Articular chondrocyte of knee joint (primary cell): ENCODE data around the gene ESPNL. TPM values are rescaled to one million over a fixed set of nuclear protein-coding genes. Genes with fewer than 3 reads are reported as not detected.

Experiments
- total RNA-seq: library from RNA; depleted of rRNA; stranded (reverse); fragments of >200 nt; gene quantifications from 2 replicates; pipeline ENCODE4 v1.2.3, GENCODE V29; 2012

ESPNL gene
- 1.3 and 7.3 TPM in 2 replicates for total RNA-seq

DNA sequence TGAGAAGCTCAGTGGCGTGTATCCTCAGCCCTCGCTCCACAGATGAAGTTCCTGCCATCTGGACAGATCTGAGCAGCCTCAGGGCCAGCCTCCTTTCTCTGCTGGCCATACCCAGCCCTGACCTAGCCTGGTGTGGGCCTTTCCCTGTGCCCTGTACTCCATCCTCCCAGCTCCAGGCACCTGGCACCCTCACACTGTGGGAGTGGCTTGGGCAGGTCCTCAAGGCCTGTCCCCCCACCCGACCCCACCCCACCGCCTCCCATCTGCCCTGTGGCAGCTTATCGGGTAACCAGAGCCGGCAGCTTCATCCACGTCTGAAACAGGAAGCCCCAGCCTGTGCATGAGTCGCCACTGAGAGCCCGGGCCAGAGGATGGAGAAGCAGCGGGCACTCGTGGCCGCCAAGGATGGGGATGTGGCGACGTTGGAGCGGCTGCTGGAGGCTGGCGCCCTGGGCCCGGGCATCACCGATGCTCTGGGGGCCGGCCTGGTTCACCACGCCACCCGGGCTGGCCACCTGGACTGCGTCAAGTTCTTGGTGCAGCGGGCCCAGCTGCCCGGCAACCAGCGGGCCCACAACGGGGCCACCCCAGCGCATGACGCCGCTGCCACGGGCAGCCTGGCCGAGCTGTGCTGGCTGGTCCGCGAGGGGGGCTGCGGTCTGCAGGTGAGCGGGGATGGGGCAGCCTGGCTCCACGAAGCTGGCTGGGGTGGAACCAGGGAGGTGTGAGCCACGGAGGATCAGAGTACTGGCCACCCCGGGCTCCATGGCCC is at the start of gene ESPNL:
ESPNL (plus strand) TSS at position 292 of the 772 bp plus-strand sequence; CDS start at position 372, 80 bp downstream.

DNA sequence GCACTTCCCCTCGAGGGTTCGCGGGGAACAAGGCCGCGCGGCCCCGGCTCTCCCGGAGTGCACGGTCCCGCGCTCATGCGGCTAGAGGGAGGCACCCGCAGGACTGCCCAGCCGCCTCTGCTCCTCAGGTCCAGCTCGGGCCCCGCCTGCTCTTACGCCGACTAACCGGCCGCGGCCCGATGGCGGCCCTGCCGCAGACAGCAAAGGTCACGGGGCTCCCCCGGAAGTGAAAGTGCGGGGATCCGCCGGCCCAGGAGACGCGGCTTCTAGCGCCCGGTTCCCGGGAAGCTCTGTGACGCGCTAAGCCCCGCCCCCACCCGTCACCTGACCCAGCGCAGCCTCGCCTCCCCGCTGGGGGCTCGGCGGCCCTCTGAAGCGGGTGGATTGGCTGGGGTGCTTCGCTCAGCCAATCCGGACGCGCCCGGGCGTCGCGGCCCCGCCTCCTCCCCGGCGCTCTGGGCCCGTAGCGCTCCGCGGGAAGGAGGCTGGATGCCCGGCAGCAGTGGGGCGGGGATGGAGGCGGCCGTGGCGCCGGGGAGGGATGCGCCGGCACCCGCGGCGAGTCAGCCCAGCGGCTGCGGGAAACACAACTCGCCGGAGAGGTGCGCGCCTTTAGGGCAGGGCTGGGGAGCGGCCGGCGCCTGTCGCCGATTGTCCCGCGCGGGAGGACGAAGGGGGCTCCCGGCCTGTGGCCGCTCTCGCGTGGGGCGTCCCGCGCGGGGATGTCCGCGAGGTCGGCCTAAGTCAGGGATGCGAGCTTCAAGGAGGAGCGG is 39.4 kb upstream of the ESPNL start, which contains the start of gene SCLY:
SCLY (plus strand) TSS at position 460 of the 773 bp plus-strand sequence; CDS start at position 514, 54 bp downstream.

DNA sequence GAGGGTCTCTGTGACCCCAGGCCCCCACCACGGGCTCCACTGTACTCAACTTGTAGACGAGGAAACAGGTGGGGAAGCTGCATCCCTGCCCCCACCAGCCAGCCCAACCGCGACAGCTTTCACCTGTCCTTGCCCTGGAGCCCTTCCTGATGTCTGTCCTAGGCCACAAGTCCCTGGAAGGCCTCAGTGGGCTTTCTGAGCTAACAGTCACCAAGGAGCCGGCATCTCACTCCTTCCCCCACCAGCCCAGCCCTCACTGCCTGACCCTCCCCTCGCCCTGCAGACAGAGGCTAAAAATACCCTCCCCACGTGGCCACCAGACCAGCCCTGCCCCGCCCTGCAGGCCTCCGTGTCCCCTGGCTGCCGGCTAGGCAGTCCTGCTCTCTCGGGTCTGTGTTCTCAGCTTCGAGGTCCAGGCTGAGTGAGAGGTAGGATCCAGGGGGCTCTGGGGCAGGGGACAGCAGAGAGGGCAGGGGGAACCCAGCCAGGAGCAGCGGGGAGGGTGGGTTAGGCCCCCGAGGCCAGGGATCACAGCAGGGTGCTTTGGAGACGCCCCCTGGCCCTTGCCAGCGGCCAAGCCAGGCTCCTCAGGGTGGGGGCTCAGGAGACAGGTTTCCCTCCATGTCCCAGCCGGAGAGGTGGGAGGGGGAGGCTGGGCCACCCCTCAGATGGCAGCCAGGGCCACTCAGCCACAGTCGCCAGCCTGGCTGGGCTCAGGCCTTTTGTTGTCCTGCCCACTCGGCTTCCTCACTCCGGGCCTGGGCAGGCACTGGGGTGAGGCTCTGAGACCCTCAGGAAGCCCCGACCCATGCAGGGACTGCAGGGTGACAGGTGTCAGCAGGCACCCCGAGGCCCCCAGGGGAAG is 38.4 kb downstream of the ESPNL start, which contains the start of gene KLHL30:
KLHL30 (plus strand) TSS at position 338 of the 865 bp plus-strand sequence. CDS start 2,087 bp downstream, outside the sequence.

DNA sequence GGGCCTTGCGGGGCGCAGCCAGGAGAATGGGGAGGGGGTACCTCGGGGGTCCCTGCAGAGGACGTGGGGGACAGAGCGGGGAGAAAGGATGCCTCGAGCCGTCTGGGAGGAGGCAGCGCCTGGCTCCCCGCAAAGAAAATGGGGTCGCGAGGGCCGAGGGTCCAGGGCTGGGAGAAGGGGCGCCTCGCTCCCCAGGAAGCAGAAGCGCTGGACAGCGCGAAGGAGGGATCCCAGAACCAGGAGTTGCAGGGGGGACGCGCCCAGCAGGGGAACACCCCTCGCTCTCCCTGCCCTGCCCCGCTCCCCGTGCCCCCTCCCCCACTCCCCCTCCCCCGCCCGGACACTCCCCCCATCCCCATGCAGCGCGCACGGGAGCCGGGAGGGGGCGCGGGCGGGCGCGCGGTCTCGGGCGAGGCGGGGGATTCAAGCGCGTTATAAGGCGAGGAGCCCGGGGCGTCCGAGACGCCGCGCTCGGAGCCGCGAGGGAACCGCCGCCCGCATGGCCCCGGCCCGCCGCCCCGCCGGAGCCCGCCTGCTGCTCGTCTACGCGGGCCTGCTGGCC is 58.5 kb downstream of the ESPNL start, which contains the start of gene ERFE:
ERFE (plus strand) TSS at position 462 of the 562 bp plus-strand sequence; CDS start at position 500, 38 bp downstream.

Other genes with a start within 250 kb of the ESPNL start
- 6.8 TPM in 2 replicates for gene RAMP1, start 240.7 kb upstream of the ESPNL start, total RNA-seq
- 57.9 and 62.8 TPM in 2 replicates for gene UBE2F, start 133.3 kb upstream of the ESPNL start, total RNA-seq
- gene SCLY, start 39.3 kb upstream of the ESPNL start, total RNA-seq, result 8.4 and 11.2 TPM in 2 replicates
- 0.22 and 0.39 TPM in 2 replicates for gene KLHL30, start 38.3 kb downstream of the ESPNL start, total RNA-seq
- 3.3 and 3.7 TPM in 2 replicates for gene ERFE, start 58.6 kb downstream of the ESPNL start, total RNA-seq
- 21.9 and 26.1 TPM in 2 replicates for gene ILKAP, start 103.4 kb downstream of the ESPNL start, total RNA-seq
- gene HES6, start 139.7 kb downstream of the ESPNL start, total RNA-seq, result 0.86 and 1.6 TPM in 2 replicates
- gene PER2, start 188.3 kb downstream of the ESPNL start, total RNA-seq, result 5.6 and 6.1 TPM in 2 replicates
- gene TRAF3IP1, start 220.2 kb downstream of the ESPNL start, total RNA-seq, result 10.3 and 11.2 TPM in 2 replicates